AG10803 (cell line): Measurements from ENCODE around the gene CYSTM1.
"Not testable (repeated sequence)": the region's sequence is repeated elsewhere in the genome, so short reads cannot be mapped to it uniquely, and the experiment has no call there.

Experiments
- DNase-seq: peaks from one replicate; pipeline ENCODE4 v3.0.0; 2010; ENCODE audit warnings: low read depth
- H3K4me3 ChIP-seq: 2 replicates; pipeline ENCODE4 v1.5.1; 2011; ENCODE audit warnings: mild to moderate bottlenecking, low read length, control low read depth
- CTCF ChIP-seq: conservative IDR thresholded peaks from 2 replicates; pipeline ENCODE4 v1.5.1; 2011; ENCODE audit warnings: mild to moderate bottlenecking, low read length, control low read depth, inconsistent platforms

The CYSTM1 gene

GRCh38 chr5:140150201-140150600, 24.8 kb upstream of the CYSTM1 start:
- no peak for TF ChIP-seq CTCF
- DNase-seq, result no peak
- H3K4me3 ChIP-seq, result no peak overlapping the region

GRCh38 chr5:140151144-140152021, 23.6 kb upstream of the CYSTM1 start:
- H3K4me3 ChIP-seq, result no peak overlapping the region
- no peak for TF ChIP-seq CTCF

GRCh38 chr5:140152022-140152999, 22.7 kb upstream of the CYSTM1 start:
- no peak overlapping the region for H3K4me3 ChIP-seq
- TF ChIP-seq CTCF, result no peak
- no peak for DNase-seq

More at GRCh38 chr5:140151144-140152021, 23.6 kb upstream of the CYSTM1 start:
- no peak for DNase-seq

GRCh38 chr5:140153255-140153654, 21.7 kb upstream of the CYSTM1 start:
- no peak overlapping the region for H3K4me3 ChIP-seq
- DNase-seq, result no peak
- TF ChIP-seq CTCF, result no peak

GRCh38 chr5:140153905-140154304, 21.1 kb upstream of the CYSTM1 start:
- DNase-seq, result no peak
- TF ChIP-seq CTCF, result no peak
- H3K4me3 ChIP-seq, result no peak overlapping the region

- not testable (repeated sequence) for H3K4me3 ChIP-seq, DNase-seq
Measured at GRCh38 chr5:140154710-140155381, 20.1 kb upstream of the CYSTM1 start.
